ENCODE data around the gene NEU2. TPM values are rescaled to one million over a fixed set of nuclear protein-coding genes. Genes with fewer than 3 reads are reported as not detected.

Gene NEU2
- total and polyA plus RNA-seq, 2 of the 4 experiments (the other 2 are of a cell fraction), result not detected

- no peaks in the 10 kb centered on the region for H3K79me1 ChIP-seq (ENCODE audit: low read depth in 1 of 2, low read length in 2 of 2)
- intact Hi-C loops (cut with micrococcal nuclease), result no loop called here
- H4K5ac ChIP-seq (ENCODE audit: low read depth, low read length), result no peak overlapping the region
- CTCF ChIA-PET, result interaction anchor here (0.9 kb wide), 1 partner anchor 14 kb away, joined by 3 read pairs; no protein-coding TSS in a partner anchor
- ATAC-seq (ENCODE audit: low read depth), result no peak
- H4K91ac ChIP-seq (ENCODE audit: insufficient read depth, low read depth, low read length), result no peak overlapping the region
- H2AK5ac ChIP-seq (ENCODE audit: low read depth, low read length), result no peak overlapping the region
- no peak overlapping the region for H3K27ac ChIP-seq (ENCODE audit: insufficient read depth, low read length)
- no peaks in the 10 kb centered on the region for H4K20me1 ChIP-seq (ENCODE audit: insufficient read depth, low read length)
- no peak overlapping the region for H3K4ac ChIP-seq (ENCODE audit: low read depth, low read length)
- H2BK5ac ChIP-seq (ENCODE audit: low read depth, low read length, poor library complexity, severe bottlenecking), result no peak overlapping the region
- H3K9ac ChIP-seq (ENCODE audit: low read depth, low read length), result no peak overlapping the region
- H4K8ac ChIP-seq (ENCODE audit: low read depth in 2 of 2, low read length in 2 of 2), result no peak overlapping the region
- H2AFZ ChIP-seq (replicated peaks; ENCODE audit: low read length, poor library complexity), result no peak overlapping the region
- H3K27me3 ChIP-seq (ENCODE audit: control insufficient read depth, insufficient read depth, low read length), result peaks cover 5% of the 10 kb centered on the region
- H3K4me2 ChIP-seq (ENCODE audit: low read depth, low read length), result no peak overlapping the region
- DNase-seq, result no peak
- H3K9me3 ChIP-seq (ENCODE audit: control insufficient read depth, insufficient read depth, low read length), result no peaks in the 10 kb centered on the region
- H3K4me1 ChIP-seq (ENCODE audit: control insufficient read depth, insufficient read depth, low read length), result no peaks in the 10 kb centered on the region
- no peak for TF ChIP-seq MXI1 (IDR thresholded peaks at IDR 0.05; ENCODE audit: borderline replicate concordance, low read depth, low read length)
- no peak for TF ChIP-seq RFX5 (IDR thresholded peaks at IDR 0.05; ENCODE audit: low read depth, low read length)
- no peak for TF ChIP-seq RAD21 (IDR thresholded peaks at IDR 0.05; ENCODE audit: low read length)
- TF ChIP-seq NFE2L2 (IDR thresholded peaks at IDR 0.05; ENCODE audit: low read depth, low read length), result no peak
- TF ChIP-seq RCOR1 (IDR thresholded peaks at IDR 0.05; ENCODE audit: insufficient replicate concordance, low read length), result no peak
- TF ChIP-seq CTCF (conservative IDR thresholded peaks at IDR 0.05; ENCODE audit: low read depth, low read length), result no peak
- TF ChIP-seq ELK1 (IDR thresholded peaks at IDR 0.05; ENCODE audit: borderline replicate concordance, low read depth, low read length), result no peak
- no peak for TF ChIP-seq CHD1 (IDR thresholded peaks at IDR 0.05; ENCODE audit: low read depth, low read length)
- TF ChIP-seq MAFK (IDR thresholded peaks at IDR 0.05; ENCODE audit: low read depth, low read length), result no peak
- TF ChIP-seq BHLHE40 (IDR thresholded peaks at IDR 0.05; ENCODE audit: low read depth, low read length), result no peak
- no peak for TF ChIP-seq MAZ (IDR thresholded peaks at IDR 0.05; ENCODE audit: borderline replicate concordance, low read depth, low read length)
- TF ChIP-seq FOS (IDR thresholded peaks at IDR 0.05; ENCODE audit: low read depth, low read length), result no peak
- TF ChIP-seq CEBPB (IDR thresholded peaks at IDR 0.05; ENCODE audit: low read depth, low read length), result no peak
- no peak for TF ChIP-seq USF2 (IDR thresholded peaks at IDR 0.05; ENCODE audit: low read depth, low read length)
- TF ChIP-seq SMC3 (IDR thresholded peaks at IDR 0.05; ENCODE audit: low read depth, low read length), result no peak
- no peak overlapping the region for H3K18ac ChIP-seq (ENCODE audit: low read depth, low read length)
- H3K56ac ChIP-seq (ENCODE audit: extremely low read depth, insufficient read depth, low read length), result no peak overlapping the region
- no peak overlapping the region for H3K23ac ChIP-seq (ENCODE audit: low read depth, low read length)
- WGBS, 2 experiments (ENCODE audit: extremely low coverage in 2 of 2, insufficient read length in 1 of 2), result 48% methylated on average over 2 of the region's 2 CpGs; no CpG with 5 or more reads in 1 of the 2 experiments
- no peak overlapping the region for H2BK120ac ChIP-seq (ENCODE audit: low read depth, low read length)
- no peaks in the 10 kb centered on the region for H3K9me1 ChIP-seq (ENCODE audit: insufficient read depth, low read length)
- in situ Hi-C loops (cut with MboI; ENCODE audit: low sequenced_read_pairs), result no loop called here
- dilution Hi-C loops (cut with HindIII; ENCODE audit: low sequenced_read_pairs, unreplicated experiment), result no loop called here
- POLR2A ChIA-PET (ENCODE audit: unreplicated experiment), result no interaction called here
- no peak overlapping the region for H2AK9ac ChIP-seq (replicated peaks; ENCODE audit: low read depth, low read length, poor library complexity)
- no peak overlapping the region for H2BK20ac ChIP-seq (ENCODE audit: low read depth, low read length)
- H3K36me3 ChIP-seq (ENCODE audit: control insufficient read depth, insufficient read depth, low read length), result no peaks in the 10 kb centered on the region
- no TSS peak for BruUV-seq (replicated peaks)
- no peak overlapping the region for H3K4me3 ChIP-seq (ENCODE audit: insufficient read depth, low read depth, low read length)
- H3K14ac ChIP-seq (replicated peaks; ENCODE audit: low read depth, low read length), result no peak overlapping the region
- H2BK15ac ChIP-seq (ENCODE audit: low read depth, low read length), result no peak overlapping the region
Observed at GRCh38 chr2:233075966-233076339, 43.5 kb downstream of the NEU2 start.

Measured in IMR-90 (cell line).